ENCODE results near the gene GPR32.

GRCh38 chr19:50820549-50821247 is 50.4 kb downstream of the GPR32 start:
- TF ChIP-seq, protein P1, sequence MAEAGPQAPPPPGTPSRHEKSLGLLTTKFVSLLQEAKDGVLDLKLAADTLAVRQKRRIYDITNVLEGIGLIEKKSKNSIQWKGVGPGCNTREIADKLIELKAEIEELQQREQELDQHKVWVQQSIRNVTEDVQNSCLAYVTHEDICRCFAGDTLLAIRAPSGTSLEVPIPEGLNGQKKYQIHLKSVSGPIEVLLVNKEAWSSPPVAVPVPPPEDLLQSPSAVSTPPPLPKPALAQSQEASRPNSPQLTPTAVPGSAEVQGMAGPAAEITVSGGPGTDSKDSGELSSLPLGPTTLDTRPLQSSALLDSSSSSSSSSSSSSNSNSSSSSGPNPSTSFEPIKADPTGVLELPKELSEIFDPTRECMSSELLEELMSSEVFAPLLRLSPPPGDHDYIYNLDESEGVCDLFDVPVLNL (CRISPR knock-in tag; IDR thresholded peaks at IDR 0.05; ENCODE audit: borderline replicate concordance, low read depth): no peak
- TF ChIP-seq ZBTB43 (CRISPR knock-in tag; IDR thresholded peaks at IDR 0.05): no peak
- TF ChIP-seq, protein P2, sequence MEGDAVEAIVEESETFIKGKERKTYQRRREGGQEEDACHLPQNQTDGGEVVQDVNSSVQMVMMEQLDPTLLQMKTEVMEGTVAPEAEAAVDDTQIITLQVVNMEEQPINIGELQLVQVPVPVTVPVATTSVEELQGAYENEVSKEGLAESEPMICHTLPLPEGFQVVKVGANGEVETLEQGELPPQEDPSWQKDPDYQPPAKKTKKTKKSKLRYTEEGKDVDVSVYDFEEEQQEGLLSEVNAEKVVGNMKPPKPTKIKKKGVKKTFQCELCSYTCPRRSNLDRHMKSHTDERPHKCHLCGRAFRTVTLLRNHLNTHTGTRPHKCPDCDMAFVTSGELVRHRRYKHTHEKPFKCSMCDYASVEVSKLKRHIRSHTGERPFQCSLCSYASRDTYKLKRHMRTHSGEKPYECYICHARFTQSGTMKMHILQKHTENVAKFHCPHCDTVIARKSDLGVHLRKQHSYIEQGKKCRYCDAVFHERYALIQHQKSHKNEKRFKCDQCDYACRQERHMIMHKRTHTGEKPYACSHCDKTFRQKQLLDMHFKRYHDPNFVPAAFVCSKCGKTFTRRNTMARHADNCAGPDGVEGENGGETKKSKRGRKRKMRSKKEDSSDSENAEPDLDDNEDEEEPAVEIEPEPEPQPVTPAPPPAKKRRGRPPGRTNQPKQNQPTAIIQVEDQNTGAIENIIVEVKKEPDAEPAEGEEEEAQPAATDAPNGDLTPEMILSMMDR (IDR thresholded peaks at IDR 0.05): no peak
